ENCODE measurements around the gene CCR7. TPM values are rescaled to one million over a fixed set of nuclear protein-coding genes. Genes with fewer than 3 reads are reported as not detected.

CCR7 gene
- 0.06 and 0.16 TPM in 2 replicates for total RNA-seq

GRCh38 chr17:40564883-40565768 is at the start of gene CCR7:
Gene CCR7, minus strand, starts transcription at chr17:40565472. Its CDS starts 63 bp downstream, at chr17:40565409.

Other genes starting within 250 kb of the CCR7 start
- 0.49 and 1.6 TPM in 2 replicates for gene GJD3, start 200.7 kb downstream of the CCR7 start, total RNA-seq
- 57.8 and 74.0 TPM in 2 replicates for gene TOP2A, start 147.6 kb downstream of the CCR7 start, total RNA-seq
- 187 and 316 TPM in 2 replicates for gene IGFBP4, start 122.0 kb downstream of the CCR7 start, total RNA-seq
- not detected in 2 replicates for gene TNS4, start 63.8 kb downstream of the CCR7 start, total RNA-seq
- 53.4 and 85.9 TPM in 2 replicates for gene SMARCE1, start 82.3 kb upstream of the CCR7 start, total RNA-seq
- under 0.01 and 0.06 TPM in 2 replicates for gene KRT222, start 99.7 kb upstream of the CCR7 start, total RNA-seq
- gene KRT24, start 138.3 kb upstream of the CCR7 start, total RNA-seq: not detected in 2 replicates
- gene KRT25, start 189.9 kb upstream of the CCR7 start, total RNA-seq: not detected in 2 replicates
- not detected in 2 replicates for gene KRT26, start 206.7 kb upstream of the CCR7 start, total RNA-seq
- not detected in 2 replicates for gene KRT27, start 217.1 kb upstream of the CCR7 start, total RNA-seq
- gene KRT28, start 234.5 kb upstream of the CCR7 start, total RNA-seq: not detected in 2 replicates